SK-N-SH (cell line): ENCODE results near the gene GFRA3. TPM values are rescaled to one million over a fixed set of nuclear protein-coding genes. Genes with fewer than 3 reads are reported as not detected.

Source experiments
- CTCF ChIA-PET: fragments of 300-600, 350-600 bp; formaldehyde crosslinking; extraction: SDS; loops from one replicate; lab custom pipeline; 2021; lab: Yijun Ruan, JAX
- POLR2A ChIA-PET: fragments of 350-600 bp; sonication (Branson Sonifier 250); formaldehyde crosslinking; extraction: SDS; loops from one replicate; lab custom pipeline; 2020; ENCODE audit warnings: antibody characterized with exemption, inconsistent platforms; lab: Yijun Ruan, JAX
- DNase-seq: peaks from one replicate; pipeline ENCODE4 v3.0.0; 2012
- H2AFZ ChIP-seq: fragments of 200-600 bp; sonication (generic); 2 replicates; pipeline ENCODE4 v1.8.1; 2016; ENCODE audit warnings: antibody characterized with exemption, mild to moderate bottlenecking, low read depth
- H3F3A ChIP-seq: fragments of 200-600 bp; sonication (generic); replicated peaks from 2 replicates; pipeline ENCODE3; 2016; ENCODE audit warnings: antibody characterized with exemption, mild to moderate bottlenecking; ENCODE audit not compliant: insufficient read depth
- H3K27ac ChIP-seq, 2 experiments: fragments of 200-500 bp in 1 of 2; fragments of 200-600 bp in 1 of 2; sonication (Bioruptor generic) in 1 of 2; sonication (generic), shearing (Covaris generic) in 1 of 2; 2 replicates each; pipeline versions ENCODE4 v1.5.1 to v1.6.1; 2014 to 2016; ENCODE audit warnings: low read depth in 2 of 2, inconsistent platforms in 1 of 2, low read length in 1 of 2, mild to moderate bottlenecking in 1 of 2, mixed read lengths in 1 of 2
- H3K27me3 ChIP-seq: fragments of 200-600 bp; sonication (generic), shearing (Covaris generic); 2 replicates; pipeline ENCODE4 v1.6.1; 2016; ENCODE audit warnings: mixed run types; ENCODE audit not compliant: insufficient read depth
- H3K36me3 ChIP-seq, 2 experiments: fragments of 200-500 bp in 1 of 2; fragments of 200-600 bp in 1 of 2; sonication (Bioruptor generic) in 1 of 2; sonication (generic) in 1 of 2; replicated peaks in 1 of 2; 2 replicates each; pipeline versions ENCODE3 to v1.5.1; 2014 to 2016; ENCODE audit warnings: low read length in 1 of 2, mild to moderate bottlenecking in 1 of 2; ENCODE audit not compliant: insufficient read depth in 2 of 2, control insufficient read depth in 1 of 2
- H3K4me1 ChIP-seq, 2 experiments: fragments of 200-500 bp in 1 of 2; fragments of 200-600 bp in 1 of 2; sonication (Bioruptor generic) in 1 of 2; sonication (generic), shearing (Covaris generic) in 1 of 2; 2 replicates each; pipeline versions ENCODE4 v1.5.1 to v1.6.1; 2014 to 2016; ENCODE audit warnings: low read depth in 1 of 2, low read length in 1 of 2, mixed run types in 1 of 2; ENCODE audit not compliant: insufficient read depth in 2 of 2, control insufficient read depth in 1 of 2
- H3K4me2 ChIP-seq: fragments of 200-600 bp; sonication (generic), shearing (Covaris generic); 2 replicates; pipeline ENCODE4 v1.6.1; 2017; ENCODE audit warnings: mixed run types
- H3K4me3 ChIP-seq, 2 experiments: fragments of 200-500 bp in 1 of 2; fragments of 200-600 bp in 1 of 2; sonication (Bioruptor generic) in 1 of 2; sonication (generic), shearing (Covaris generic) in 1 of 2; 2 replicates each; pipeline versions ENCODE4 v1.5.1 to v1.8.1; 2014 to 2016; ENCODE audit warnings: low read depth in 2 of 2, inconsistent platforms in 1 of 2, low read length in 1 of 2, mild to moderate bottlenecking in 1 of 2, mixed read lengths in 1 of 2, moderate library complexity in 1 of 2
- H3K79me2 ChIP-seq: fragments of 200-600 bp; sonication (generic); 2 replicates; pipeline ENCODE4 v1.8.1; 2017; ENCODE audit warnings: mild to moderate bottlenecking; ENCODE audit not compliant: insufficient read depth
- H3K9ac ChIP-seq: fragments of 200-600 bp; sonication (generic); 2 replicates; pipeline ENCODE4 v1.6.1; 2017; ENCODE audit warnings: mixed run types
- H3K9me2 ChIP-seq: fragments of 200-600 bp; sonication (generic); 2 replicates; pipeline ENCODE4 v1.6.1; 2017; ENCODE audit warnings: mixed run types
- H3K9me3 ChIP-seq: fragments of 200-600 bp; sonication (generic); 2 replicates; pipeline ENCODE4 v1.6.1; 2017; ENCODE audit warnings: mixed run types, mild to moderate bottlenecking, moderate library complexity
- H4K20me1 ChIP-seq: fragments of 200-600 bp; sonication (generic); 2 replicates; pipeline ENCODE4 v1.6.1; 2017; ENCODE audit warnings: mild to moderate bottlenecking, mixed run types; ENCODE audit not compliant: insufficient read depth
- CHD2 ChIP-seq: fragments of 150-350 bp; IDR thresholded peaks from 2 replicates; pipeline ENCODE4 v1.6.1; 2018; ENCODE audit warnings: low read length; ENCODE audit not compliant: partially characterized antibody
- EZH2phosphoT487 ChIP-seq: fragments of 200-600 bp; sonication (generic); IDR thresholded peaks from 2 replicates; pipeline ENCODE4 v1.6.1; 2017; ENCODE audit warnings: low read depth, mixed run types, mild to moderate bottlenecking, antibody characterized with exemption, moderate library complexity, borderline replicate concordance
- FOXJ3 ChIP-seq: sonication (generic); formaldehyde crosslinking; IDR thresholded peaks from 2 replicates; pipeline ENCODE4 v1.5.1; 2020; ENCODE audit warnings: mild to moderate bottlenecking, missing genetic modification reagents
- FOXM1 ChIP-seq: IDR thresholded peaks from 2 replicates; pipeline ENCODE4 v1.4.0; 2012; ENCODE audit warnings: low read depth, mild to moderate bottlenecking
- GATA2 ChIP-seq: sonication (generic); formaldehyde crosslinking; IDR thresholded peaks from 2 replicates; pipeline ENCODE4 v1.5.0; 2020; ENCODE audit warnings: mild to moderate bottlenecking, missing genetic modification reagents
- MAX ChIP-seq: IDR thresholded peaks from 2 replicates; pipeline ENCODE4 v1.4.0; 2012; ENCODE audit warnings: low read depth
- MEF2A ChIP-seq: IDR thresholded peaks from 2 replicates; pipeline ENCODE4 v1.4.0; 2012; ENCODE audit warnings: low read depth, borderline replicate concordance
- MXI1 ChIP-seq: IDR thresholded peaks from 2 replicates; pipeline ENCODE4 v1.6.1; 2012; ENCODE audit warnings: mild to moderate bottlenecking, low read depth, low read length, improper control_type of control experiment
- NRF1 ChIP-seq: IDR thresholded peaks from 2 replicates; pipeline ENCODE4 v1.6.1; 2012; ENCODE audit warnings: low read depth, mild to moderate bottlenecking, low read length
- POLR2AphosphoS5 ChIP-seq: IDR thresholded peaks from 2 replicates; pipeline ENCODE4 v1.6.1; 2012; ENCODE audit warnings: low read depth, low read length
- RAD21 ChIP-seq: IDR thresholded peaks from 2 replicates; pipeline ENCODE4 v1.6.1; 2012; ENCODE audit warnings: mild to moderate bottlenecking, low read length
- RCOR1 ChIP-seq: fragments of 150-350 bp; IDR thresholded peaks from 2 replicates; pipeline ENCODE4 v1.6.1; 2017; ENCODE audit warnings: antibody characterized with exemption, low read length
- RFX5 ChIP-seq: IDR thresholded peaks from 2 replicates; pipeline ENCODE4 v1.6.1; 2012; ENCODE audit warnings: mild to moderate bottlenecking, improper control_type of control experiment, low read length
- SMC3 ChIP-seq: IDR thresholded peaks from 2 replicates; pipeline ENCODE4 v1.6.1; 2012; ENCODE audit warnings: low read depth, low read length, improper control_type of control experiment
- TAF1 ChIP-seq: IDR thresholded peaks from 2 replicates; pipeline ENCODE4 v1.6.1; 2012; ENCODE audit warnings: low read depth, mild to moderate bottlenecking, low read length, moderate library complexity, borderline replicate concordance
- TCF12 ChIP-seq: IDR thresholded peaks from 2 replicates; pipeline ENCODE4 v1.4.0; 2012
- WGBS: methylation state at CpG from one replicate; pipeline ENCODE4 v1.1.6; 2017; ENCODE audit warnings: low lambda C conversion rate; 5-methylcytosine and 5-hydroxymethylcytosine counted together
- polyA plus RNA-seq, 3 experiments: library from polyadenylated mRNA; depleted of rRNA; stranded (reverse); fragments of >200 nt; gene quantifications; 2 replicates each; pipeline ENCODE4 v1.2.3, GENCODE V29; 2012
- TF ChIP-seq, protein P1 (sequence below): IDR thresholded peaks from 2 replicates; pipeline ENCODE4 v1.6.1; 2012; ENCODE audit warnings: mild to moderate bottlenecking, low read depth, low read length, moderate library complexity
- TF ChIP-seq, protein P2 (sequence below): IDR thresholded peaks from 2 replicates; pipeline ENCODE4 v1.4.0; 2012; ENCODE audit warnings: low read depth, borderline replicate concordance
- TF ChIP-seq, protein P3 (sequence below): fragments of 200-600 bp; sonication (generic); IDR thresholded peaks from 2 replicates; pipeline ENCODE4 v1.6.1; 2017; ENCODE audit warnings: antibody characterized with exemption, mild to moderate bottlenecking, moderate library complexity

GFRA3 gene
- polyA plus RNA-seq, 1 of the 3 experiments (the other 2 are of a cell fraction) = 0.15 TPM

DNA sequence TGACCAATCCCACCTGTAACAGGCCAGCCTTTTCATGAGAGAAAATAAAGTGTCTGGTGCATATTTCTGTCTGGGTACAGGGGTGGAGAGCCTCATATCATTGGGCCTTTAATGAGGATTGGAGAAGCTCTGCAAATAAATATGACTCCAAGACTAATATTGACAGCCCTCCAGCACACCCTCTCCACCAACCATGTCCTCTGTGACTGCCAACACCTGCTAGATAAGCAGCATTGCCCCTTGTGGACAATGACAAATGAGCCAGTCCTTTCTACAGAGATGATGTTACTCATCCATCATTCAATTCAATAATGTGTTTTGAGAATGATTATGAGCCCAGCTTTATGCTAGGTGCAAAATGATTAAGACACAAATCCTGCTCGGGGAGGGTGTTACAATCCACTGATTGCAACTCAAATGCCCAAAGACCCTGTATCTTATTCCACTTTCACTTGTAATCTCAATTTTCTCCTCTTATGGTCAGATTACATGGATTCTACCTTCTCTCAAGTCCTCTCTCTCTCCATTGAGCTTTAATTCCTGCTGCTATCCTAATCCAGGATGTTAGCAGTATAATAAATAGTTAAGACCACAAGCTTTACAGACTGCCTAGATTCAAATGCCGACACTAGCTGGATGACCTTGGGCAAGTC is 2.1 kb upstream of the GFRA3 start:
- Histone ChIP-seq H4K20me1 (no peaks in the 10 kb centered on the region), H2AFZ (no peak overlapping the region), H3F3A (peaks cover 6% of the 10 kb centered on the region), H3K9ac (no peak overlapping the region), H3K27ac (peak overlapping the region in 1 of 2 experiments; percentile 95; a peak in 2 of 4 replicates), H3K4me2 (no peak overlapping the region), H3K9me2 (no peaks in the 10 kb centered on the region), H3K4me3 (no peak overlapping the region), H3K79me2 (no peaks in the 10 kb centered on the region), H3K4me1 (peaks cover 0 to 22% of the 10 kb centered on the region in 2 experiments; a peak in 2 of 4 replicates), H3K9me3 (no peaks in the 10 kb centered on the region), H3K27me3 (no peaks in the 10 kb centered on the region), H3K36me3 (no peaks in the 10 kb centered on the region)
- DNase-seq = peak; percentile 42
- POLR2A ChIA-PET = interaction anchor here (1.0 to 3.2 kb wide), 4 partner anchors 30 to 99 kb away, joined by 3 to 19 read pairs (median 3); partner anchors contain the start of gene BRD8
- WGBS = 67% methylated on average over 2 of the region's 2 CpGs
- CTCF ChIA-PET = interaction anchor here (0.6 to 5.2 kb wide), 11 partner anchors 26 to 199 kb away, joined by 3 to 55 read pairs (median 5); partner anchors contain the start of genes CDC23, KDM3B and KIF20A
- TF ChIP-seq, protein P1, sequence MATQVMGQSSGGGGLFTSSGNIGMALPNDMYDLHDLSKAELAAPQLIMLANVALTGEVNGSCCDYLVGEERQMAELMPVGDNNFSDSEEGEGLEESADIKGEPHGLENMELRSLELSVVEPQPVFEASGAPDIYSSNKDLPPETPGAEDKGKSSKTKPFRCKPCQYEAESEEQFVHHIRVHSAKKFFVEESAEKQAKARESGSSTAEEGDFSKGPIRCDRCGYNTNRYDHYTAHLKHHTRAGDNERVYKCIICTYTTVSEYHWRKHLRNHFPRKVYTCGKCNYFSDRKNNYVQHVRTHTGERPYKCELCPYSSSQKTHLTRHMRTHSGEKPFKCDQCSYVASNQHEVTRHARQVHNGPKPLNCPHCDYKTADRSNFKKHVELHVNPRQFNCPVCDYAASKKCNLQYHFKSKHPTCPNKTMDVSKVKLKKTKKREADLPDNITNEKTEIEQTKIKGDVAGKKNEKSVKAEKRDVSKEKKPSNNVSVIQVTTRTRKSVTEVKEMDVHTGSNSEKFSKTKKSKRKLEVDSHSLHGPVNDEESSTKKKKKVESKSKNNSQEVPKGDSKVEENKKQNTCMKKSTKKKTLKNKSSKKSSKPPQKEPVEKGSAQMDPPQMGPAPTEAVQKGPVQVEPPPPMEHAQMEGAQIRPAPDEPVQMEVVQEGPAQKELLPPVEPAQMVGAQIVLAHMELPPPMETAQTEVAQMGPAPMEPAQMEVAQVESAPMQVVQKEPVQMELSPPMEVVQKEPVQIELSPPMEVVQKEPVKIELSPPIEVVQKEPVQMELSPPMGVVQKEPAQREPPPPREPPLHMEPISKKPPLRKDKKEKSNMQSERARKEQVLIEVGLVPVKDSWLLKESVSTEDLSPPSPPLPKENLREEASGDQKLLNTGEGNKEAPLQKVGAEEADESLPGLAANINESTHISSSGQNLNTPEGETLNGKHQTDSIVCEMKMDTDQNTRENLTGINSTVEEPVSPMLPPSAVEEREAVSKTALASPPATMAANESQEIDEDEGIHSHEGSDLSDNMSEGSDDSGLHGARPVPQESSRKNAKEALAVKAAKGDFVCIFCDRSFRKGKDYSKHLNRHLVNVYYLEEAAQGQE = no peak
- no peak for TF ChIP-seq FOXM1
- TF ChIP-seq, protein P2, sequence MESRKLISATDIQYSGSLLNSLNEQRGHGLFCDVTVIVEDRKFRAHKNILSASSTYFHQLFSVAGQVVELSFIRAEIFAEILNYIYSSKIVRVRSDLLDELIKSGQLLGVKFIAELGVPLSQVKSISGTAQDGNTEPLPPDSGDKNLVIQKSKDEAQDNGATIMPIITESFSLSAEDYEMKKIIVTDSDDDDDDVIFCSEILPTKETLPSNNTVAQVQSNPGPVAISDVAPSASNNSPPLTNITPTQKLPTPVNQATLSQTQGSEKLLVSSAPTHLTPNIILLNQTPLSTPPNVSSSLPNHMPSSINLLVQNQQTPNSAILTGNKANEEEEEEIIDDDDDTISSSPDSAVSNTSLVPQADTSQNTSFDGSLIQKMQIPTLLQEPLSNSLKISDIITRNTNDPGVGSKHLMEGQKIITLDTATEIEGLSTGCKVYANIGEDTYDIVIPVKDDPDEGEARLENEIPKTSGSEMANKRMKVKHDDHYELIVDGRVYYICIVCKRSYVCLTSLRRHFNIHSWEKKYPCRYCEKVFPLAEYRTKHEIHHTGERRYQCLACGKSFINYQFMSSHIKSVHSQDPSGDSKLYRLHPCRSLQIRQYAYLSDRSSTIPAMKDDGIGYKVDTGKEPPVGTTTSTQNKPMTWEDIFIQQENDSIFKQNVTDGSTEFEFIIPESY = no peak
- no peak for TF ChIP-seq MXI1
- TF ChIP-seq TAF1 = no peak
- no peak for TF ChIP-seq SMC3
- no peak for TF ChIP-seq FOXJ3 (CRISPR knock-in tag)
- no peak for TF ChIP-seq GATA2
- TF ChIP-seq RCOR1 = no peak
- no peak for TF ChIP-seq RFX5
- TF ChIP-seq POLR2AphosphoS5 = no peak
- no peak for TF ChIP-seq RAD21
- TF ChIP-seq CHD2 = no peak
- TF ChIP-seq NRF1 = no peak
- no peak for TF ChIP-seq EZH2phosphoT487
- no peak for TF ChIP-seq MAX
- TF ChIP-seq, protein P3, sequence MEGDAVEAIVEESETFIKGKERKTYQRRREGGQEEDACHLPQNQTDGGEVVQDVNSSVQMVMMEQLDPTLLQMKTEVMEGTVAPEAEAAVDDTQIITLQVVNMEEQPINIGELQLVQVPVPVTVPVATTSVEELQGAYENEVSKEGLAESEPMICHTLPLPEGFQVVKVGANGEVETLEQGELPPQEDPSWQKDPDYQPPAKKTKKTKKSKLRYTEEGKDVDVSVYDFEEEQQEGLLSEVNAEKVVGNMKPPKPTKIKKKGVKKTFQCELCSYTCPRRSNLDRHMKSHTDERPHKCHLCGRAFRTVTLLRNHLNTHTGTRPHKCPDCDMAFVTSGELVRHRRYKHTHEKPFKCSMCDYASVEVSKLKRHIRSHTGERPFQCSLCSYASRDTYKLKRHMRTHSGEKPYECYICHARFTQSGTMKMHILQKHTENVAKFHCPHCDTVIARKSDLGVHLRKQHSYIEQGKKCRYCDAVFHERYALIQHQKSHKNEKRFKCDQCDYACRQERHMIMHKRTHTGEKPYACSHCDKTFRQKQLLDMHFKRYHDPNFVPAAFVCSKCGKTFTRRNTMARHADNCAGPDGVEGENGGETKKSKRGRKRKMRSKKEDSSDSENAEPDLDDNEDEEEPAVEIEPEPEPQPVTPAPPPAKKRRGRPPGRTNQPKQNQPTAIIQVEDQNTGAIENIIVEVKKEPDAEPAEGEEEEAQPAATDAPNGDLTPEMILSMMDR = no peak
- TF ChIP-seq TCF12 = no peak
- no peak for TF ChIP-seq MEF2A
